HEK293T (cell line): ENCODE data around the gene RPS21.

Experiments used
- CTCF ChIA-PET: fragments of 350-600 bp; formaldehyde crosslinking; extraction: SDS; loops from one replicate; lab custom pipeline; 2021; ENCODE audit warnings: antibody characterized with exemption, inconsistent platforms; lab: Yijun Ruan, JAX
- POLR2A ChIA-PET: fragments of 350-600 bp; formaldehyde crosslinking; extraction: SDS; loops from one replicate; lab custom pipeline; 2020; ENCODE audit warnings: antibody characterized with exemption, inconsistent platforms; lab: Yijun Ruan, JAX
- DNase-seq: peaks from one replicate; pipeline ENCODE4 v3.0.0; 2012; ENCODE audit warnings: mixed read lengths; ENCODE audit errors: extremely low spot score
- ARNT ChIP-seq: fragments of 450-650 bp; IDR thresholded peaks from 2 replicates; pipeline ENCODE4 v1.6.1; 2017; ENCODE audit warnings: mild to moderate bottlenecking
- BHLHE40 ChIP-seq: fragments of 450-650 bp; IDR thresholded peaks from 2 replicates; pipeline ENCODE4 v1.6.1; 2016; ENCODE audit warnings: mild to moderate bottlenecking, moderate library complexity, borderline replicate concordance
- CTBP1 ChIP-seq: fragments of 450-650 bp; IDR thresholded peaks from 2 replicates; pipeline ENCODE4 v1.6.1; 2016; ENCODE audit warnings: borderline replicate concordance
- ELF4 ChIP-seq: fragments of 450-650 bp; IDR thresholded peaks from 2 replicates; pipeline ENCODE4 v1.6.1; 2017; ENCODE audit warnings: antibody characterized with exemption
- FOXA1 ChIP-seq: fragments of 450-650 bp; IDR thresholded peaks from 2 replicates; pipeline ENCODE4 v1.6.1; 2016; ENCODE audit warnings: mild to moderate bottlenecking
- FOXK2 ChIP-seq: fragments of 450-650 bp; IDR thresholded peaks from 2 replicates; pipeline ENCODE4 v1.6.1; 2016; ENCODE audit warnings: mild to moderate bottlenecking
- FOXM1 ChIP-seq: fragments of 450-650 bp; IDR thresholded peaks from 2 replicates; pipeline ENCODE4 v1.6.1; 2017; ENCODE audit warnings: mild to moderate bottlenecking, borderline replicate concordance
- HDGF ChIP-seq: fragments of 450-650 bp; IDR thresholded peaks from 2 replicates; pipeline ENCODE4 v1.6.1; 2017; ENCODE audit warnings: antibody characterized with exemption, borderline replicate concordance
- L3MBTL2 ChIP-seq: fragments of 450-650 bp; conservative IDR thresholded peaks from 2 replicates; pipeline ENCODE4 v1.6.1; 2016; ENCODE audit warnings: mild to moderate bottlenecking
- LEF1 ChIP-seq: fragments of 450-650 bp; IDR thresholded peaks from 2 replicates; pipeline ENCODE4 v1.6.1; 2017; ENCODE audit warnings: mild to moderate bottlenecking, borderline replicate concordance
- NFRKB ChIP-seq: fragments of 450-650 bp; IDR thresholded peaks from 2 replicates; pipeline ENCODE4 v1.6.1; 2016; ENCODE audit warnings: mild to moderate bottlenecking, moderate library complexity
- PKNOX1 ChIP-seq: fragments of 450-650 bp; IDR thresholded peaks from 2 replicates; pipeline ENCODE4 v1.6.1; 2016
- SP1 ChIP-seq: fragments of 450-650 bp; IDR thresholded peaks from 2 replicates; pipeline ENCODE4 v1.6.1; 2017
- SUZ12 ChIP-seq: fragments of 450-650 bp; IDR thresholded peaks from 2 replicates; pipeline ENCODE4 v1.6.1; 2016; ENCODE audit warnings: mild to moderate bottlenecking
- TARDBP ChIP-seq: fragments of 450-650 bp; IDR thresholded peaks from 2 replicates; pipeline ENCODE4 v1.6.1; 2016
- ZNF384 ChIP-seq: fragments of 450-650 bp; IDR thresholded peaks from 2 replicates; pipeline ENCODE4 v1.6.1; 2016

Gene RPS21

GRCh38 chr20:62395311-62396242, 8.7 kb downstream of the RPS21 start:
- no peak for DNase-seq
- ChIA-PET CTCF (interaction anchor here (0.8 kb wide), 1 partner anchor 14 kb away, joined by 3 read pairs; no protein-coding TSS in a partner anchor), POLR2A (interaction anchor here (1.0 kb wide), 1 partner anchor 9 kb away, joined by 4 read pairs; the partner anchor contains the start of gene RPS21)
- no peak for TF ChIP-seq LEF1
- TF ChIP-seq L3MBTL2 = no peak
- no peak for TF ChIP-seq PKNOX1
- TF ChIP-seq CTBP1 = no peak
- no peak for TF ChIP-seq SUZ12
- no peak for TF ChIP-seq ZNF384
- no peak for TF ChIP-seq BHLHE40
- TF ChIP-seq SP1 = no peak
- TF ChIP-seq HDGF = no peak
- TF ChIP-seq FOXK2 = no peak
- no peak for TF ChIP-seq NFRKB
- TF ChIP-seq FOXA1 = no peak
- TF ChIP-seq FOXM1 = no peak
- TF ChIP-seq ARNT = no peak
- TF ChIP-seq ELF4 = no peak
- no peak for TF ChIP-seq TARDBP

- ChIA-PET POLR2A (no interaction called here), CTCF (no interaction called here)
- TF ChIP-seq CTBP1 (no peak), ZNF384 (no peak), SP1 (no peak), FOXM1 (no peak), BHLHE40 (no peak), LEF1 (no peak), NFRKB (no peak), ELF4 (no peak), PKNOX1 (no peak), ARNT (no peak), L3MBTL2 (no peak), FOXA1 (no peak), TARDBP (no peak), SUZ12 (no peak), FOXK2 (no peak), HDGF (no peak)
- DNase-seq = no peak
Observed at GRCh38 chr20:62396367-62397239, 9.7 kb downstream of the RPS21 start.

GRCh38 chr20:62398120-62398821, 11.4 kb downstream of the RPS21 start:
- ChIA-PET POLR2A (no interaction called here), CTCF (no interaction called here)
- no peak for DNase-seq
- no peak for TF ChIP-seq ZNF384
- no peak for TF ChIP-seq SP1
- no peak for TF ChIP-seq PKNOX1
- no peak for TF ChIP-seq TARDBP
- TF ChIP-seq FOXM1 = no peak
- no peak for TF ChIP-seq ELF4
- TF ChIP-seq HDGF = no peak
- TF ChIP-seq SUZ12 = no peak
- TF ChIP-seq NFRKB = no peak
- no peak for TF ChIP-seq LEF1
- TF ChIP-seq FOXA1 = no peak
- TF ChIP-seq FOXK2 = no peak
- TF ChIP-seq CTBP1 = no peak
- no peak for TF ChIP-seq BHLHE40

- TF ChIP-seq BHLHE40 = no peak
- no peak for TF ChIP-seq HDGF
- no peak for TF ChIP-seq ARNT
- no peak for TF ChIP-seq ELF4
- TF ChIP-seq TARDBP = no peak
- TF ChIP-seq FOXM1 = no peak
- TF ChIP-seq FOXK2 = no peak
- TF ChIP-seq NFRKB = no peak
- TF ChIP-seq SP1 = no peak
- no peak for TF ChIP-seq CTBP1
- TF ChIP-seq LEF1 = no peak
- no peak for TF ChIP-seq SUZ12
- no peak for TF ChIP-seq ZNF384
- no peak for TF ChIP-seq PKNOX1
- TF ChIP-seq FOXA1 = no peak
- no peak for TF ChIP-seq L3MBTL2
- no peak for DNase-seq
- CTCF ChIA-PET = no interaction called here
- POLR2A ChIA-PET = interaction anchor here (1.0 to 1.5 kb wide), 2 partner anchors 13 to 14 kb away, joined by 4 to 6 read pairs; partner anchors contain the start of gene RPS21
Observed at GRCh38 chr20:62400021-62400420, 13.1 kb downstream of the RPS21 start.
